Glutamatergic neuron (in vitro differentiated cells): ENCODE results near the gene AHI1. TPM values are rescaled to one million over a fixed set of nuclear protein-coding genes. Genes with fewer than 3 reads are reported as not detected.
A peak's percentile ranks its signal among the peaks of the same experiment; 100 is the strongest.

Experiments
- DNase-seq: peaks from one replicate; pipeline ENCODE4 v3.0.0; 2022
- H3K27ac Mint-ChIP-seq: one replicate; pipeline ENCODE4 v1.8.0; 2020; ENCODE audit warnings: mild to moderate bottlenecking, mixed read lengths, inconsistent platforms; ENCODE audit not compliant: unreplicated experiment
- H3K27me3 Mint-ChIP-seq: one replicate; pipeline ENCODE4 v1.8.0; 2020; ENCODE audit warnings: mild to moderate bottlenecking, moderate library complexity, mixed read lengths, inconsistent platforms; ENCODE audit not compliant: unreplicated experiment
- H3K36me3 Mint-ChIP-seq: one replicate; pipeline ENCODE4 v1.8.0; 2020; ENCODE audit warnings: mild to moderate bottlenecking, mixed read lengths, inconsistent platforms; ENCODE audit not compliant: unreplicated experiment
- H3K4me1 Mint-ChIP-seq: one replicate; pipeline ENCODE4 v1.8.0; 2020; ENCODE audit warnings: mild to moderate bottlenecking, low read depth, mixed read lengths, inconsistent platforms; ENCODE audit not compliant: unreplicated experiment
- H3K4me3 Mint-ChIP-seq: one replicate; pipeline ENCODE4 v1.8.0; 2020; ENCODE audit warnings: mild to moderate bottlenecking, mixed read lengths, inconsistent platforms; ENCODE audit not compliant: unreplicated experiment
- H3K9me3 Mint-ChIP-seq: one replicate; pipeline ENCODE4 v1.8.0; 2020; ENCODE audit warnings: mild to moderate bottlenecking, moderate library complexity, mixed read lengths, inconsistent platforms; ENCODE audit not compliant: unreplicated experiment
- CTCF ChIP-seq: fragments of 200-600 bp; sonication (generic); IDR thresholded peaks from one replicate; pipeline ENCODE4 v1.5.0; 2021; ENCODE audit not compliant: partially characterized antibody, unreplicated experiment
- long read RNA-seq: library from polyadenylated mRNA; unstranded; transcript quantifications from one replicate; pipeline ENCODE4 v2.0.0, GENCODE V29; 2020; ENCODE audit not compliant: unreplicated experiment
- total RNA-seq: library from RNA; stranded (reverse); fragmentation: NEBNext Ultra II Directional; extraction: Animal tissue kit (Norgen Biotek cat#: 25700); gene quantifications from one replicate; pipeline ENCODE4 v1.2.1, GENCODE V29; 2021; ENCODE audit not compliant: unreplicated experiment

Gene AHI1
- total RNA-seq = 11.1 TPM
- long read RNA-seq, partial matches to known transcripts = 3 of 4 reads
- long read RNA-seq, other reads (novel, unspliced or antisense) = 1 of 4 reads

- Mint-ChIP-seq H3K4me3 (no peak within 1 kb of the TSS), H3K4me1 (no peaks in the 10 kb centered on the region), H3K9me3 (no peaks in the 10 kb centered on the region), H3K27me3 (peaks cover 3% of the 10 kb centered on the region), H3K36me3 (no peaks in the 10 kb centered on the region), H3K27ac (peak within 1 kb of the TSS; percentile 82)
- peak; percentile 96 for DNase-seq
- TF ChIP-seq CTCF = no peak
These were observed at the start of gene AHI1 for GRCh38 chr6:135497412-135498184. Gene AHI1, minus strand, starts transcription at chr6:135497740. Its CDS starts 5,503 bp downstream, at chr6:135492237.

- no peak for TF ChIP-seq CTCF
- H3K27me3 Mint-ChIP-seq = no peaks in the 10 kb centered on the region
- DNase-seq = no peak
- H3K9me3 Mint-ChIP-seq = peaks cover 3% of the 10 kb centered on the region
- H3K4me1 Mint-ChIP-seq = no peaks in the 10 kb centered on the region
- no peaks in the 10 kb centered on the region for H3K36me3 Mint-ChIP-seq
- no peak overlapping the region for H3K4me3 Mint-ChIP-seq
- no peak overlapping the region for H3K27ac Mint-ChIP-seq
These were observed 49.3 kb upstream of the AHI1 start for GRCh38 chr6:135546680-135547418.

- TF ChIP-seq CTCF = no peak
- Mint-ChIP-seq H3K27me3 (no peaks in the 10 kb centered on the region), H3K4me1 (no peaks in the 10 kb centered on the region), H3K27ac (no peak overlapping the region), H3K36me3 (no peaks in the 10 kb centered on the region), H3K4me3 (no peak overlapping the region), H3K9me3 (peaks cover 3% of the 10 kb centered on the region)
- no peak for DNase-seq
These were observed 48.7 kb upstream of the AHI1 start for GRCh38 chr6:135546206-135546605.

- peaks cover 3% of the 10 kb centered on the region for H3K9me3 Mint-ChIP-seq
- H3K4me1 Mint-ChIP-seq = no peaks in the 10 kb centered on the region
- peaks cover 5% of the 10 kb centered on the region for H3K36me3 Mint-ChIP-seq
- no peak for DNase-seq
- no peak overlapping the region for H3K4me3 Mint-ChIP-seq
- no peak overlapping the region for H3K27ac Mint-ChIP-seq
- no peak for TF ChIP-seq CTCF
- peaks cover 2% of the 10 kb centered on the region for H3K27me3 Mint-ChIP-seq
These were observed 42.8 kb upstream of the AHI1 start for GRCh38 chr6:135540207-135540840.
